NT2/D1 (cell line): ENCODE measurements around the gene GRIK2.

Source experiments
- YY1 ChIP-seq: IDR thresholded peaks from 2 replicates; pipeline ENCODE4 v1.6.1; 2011; ENCODE audit not compliant: insufficient read length, insufficient read depth
- ZNF274 ChIP-seq: IDR thresholded peaks from 2 replicates; pipeline ENCODE4 v1.6.1; 2011; ENCODE audit warnings: mild to moderate bottlenecking, low read depth, low read length

- TF ChIP-seq ZNF274 (no peak), YY1 (no peak)
Measured at GRCh38 chr6:101398716-101399615, 5.5 kb downstream of the GRIK2 start.
